Thoracic aorta (tissue), 2 donors: ENCODE data around the gene NCKAP5L. TPM values are rescaled to one million over a fixed set of nuclear protein-coding genes. Genes with fewer than 3 reads are reported as not detected.
"Not testable (repeated sequence)": the region's sequence is repeated elsewhere in the genome, so short reads cannot be mapped to it uniquely, and the experiment has no call there.

Experiments used
- ATAC-seq: fragments of 150-250 bp; one replicate; pipeline ENCODE4 v1.8.0; 2017; ENCODE audit warnings: low read depth; ENCODE audit not compliant: insufficient number of reproducible peaks, low FRiP score
- DNase-seq: peaks from one replicate; pipeline ENCODE4 v3.0.0-alpha.2; 2020; ENCODE audit warnings: low spot score
- H3K27ac ChIP-seq, 2 donors: fragments of 200-600 bp; sonication (generic); 1 replicate in 1 of 2; 2 replicates in 1 of 2; pipeline ENCODE4 v1.5.1; 2016; ENCODE audit warnings: mild to moderate bottlenecking in 2 of 2, moderate library complexity in 2 of 2
- H3K27me3 ChIP-seq: fragments of 200-600 bp; sonication (generic); replicated peaks from 2 replicates; pipeline ENCODE4 v1.6.0; 2016; ENCODE audit warnings: mild to moderate bottlenecking; ENCODE audit not compliant: insufficient read depth
- H3K36me3 ChIP-seq: fragments of 200-600 bp; sonication (generic); one replicate; pipeline ENCODE4 v1.5.1; 2016
- H3K4me1 ChIP-seq, 2 donors: fragments of 200-600 bp; sonication (generic); 1 replicate in 1 of 2; 2 replicates in 1 of 2; pipeline versions ENCODE4 v1.5.1 to v1.6.0; 2016; ENCODE audit warnings: low read depth in 2 of 2, mild to moderate bottlenecking in 1 of 2; ENCODE audit not compliant: control insufficient read depth in 1 of 2
- H3K4me3 ChIP-seq: fragments of 200-600 bp; sonication (generic); 2 replicates; pipeline ENCODE4 v1.5.1; 2016; ENCODE audit warnings: mild to moderate bottlenecking
- H3K9me3 ChIP-seq: fragments of 200-600 bp; sonication (generic); 2 replicates; pipeline ENCODE4 v1.5.1; 2016
- total RNA-seq, 2 donors: library from RNA; depleted of rRNA; stranded (reverse); fragments of >200 nt; gene quantifications; one replicate each; pipeline versions ENCODE4 v1.1.0 to v1.2.3, GENCODE V29; 2016
- TF ChIP-seq, protein P1 (sequence below): fragments of 200-600 bp; sonication (generic); IDR thresholded peaks from one replicate; pipeline ENCODE4 v1.5.1; 2019; ENCODE audit warnings: antibody characterized with exemption

The NCKAP5L gene
- total RNA-seq, 2 donors from 2014 or later, result 34.9 to 38.0 TPM

GRCh38 chr12:49874142-49874897, 46.1 kb upstream of the NCKAP5L start:
- no peak for ATAC-seq

DNA sequence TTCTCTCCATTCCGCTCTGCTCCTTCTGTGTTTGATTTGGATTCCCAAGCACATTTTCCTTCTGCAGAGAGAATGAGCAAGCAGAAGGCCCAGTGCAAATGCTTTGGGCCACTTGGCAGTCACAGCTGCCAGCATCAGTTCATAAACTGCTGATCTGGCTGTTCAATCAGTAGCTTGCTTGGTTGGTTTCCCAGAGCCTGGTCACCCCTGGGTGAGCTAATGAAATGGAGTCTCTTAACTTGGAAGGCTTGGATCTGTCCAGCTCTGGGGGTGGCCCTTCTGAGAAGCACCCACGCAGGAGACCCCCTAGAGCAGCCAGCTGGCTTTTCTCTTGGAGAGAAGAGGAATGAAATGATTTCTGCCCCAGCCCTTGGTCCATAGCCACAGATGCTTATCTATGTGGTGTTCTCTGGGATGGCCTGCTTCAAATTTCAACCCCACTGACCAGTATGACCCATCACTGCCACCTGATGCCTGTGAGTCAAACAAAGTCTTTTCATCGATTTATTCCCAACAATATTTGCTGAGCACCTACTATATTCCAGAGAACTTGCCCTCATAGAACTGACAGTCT, 45.2 kb upstream of the NCKAP5L start:
- Histone ChIP-seq H3K27me3 (no peaks in the 10 kb centered on the region), H3K4me3 (no peak overlapping the region), H3K9me3 (no peaks in the 10 kb centered on the region), H3K36me3 (no peaks in the 10 kb centered on the region), H3K4me1 (peaks cover 9 to 15% of the 10 kb centered on the region in 2 donors), H3K27ac (no peak overlapping the region)
- DNase-seq (no peak), ATAC-seq (no peak)
- TF ChIP-seq, protein P1, sequence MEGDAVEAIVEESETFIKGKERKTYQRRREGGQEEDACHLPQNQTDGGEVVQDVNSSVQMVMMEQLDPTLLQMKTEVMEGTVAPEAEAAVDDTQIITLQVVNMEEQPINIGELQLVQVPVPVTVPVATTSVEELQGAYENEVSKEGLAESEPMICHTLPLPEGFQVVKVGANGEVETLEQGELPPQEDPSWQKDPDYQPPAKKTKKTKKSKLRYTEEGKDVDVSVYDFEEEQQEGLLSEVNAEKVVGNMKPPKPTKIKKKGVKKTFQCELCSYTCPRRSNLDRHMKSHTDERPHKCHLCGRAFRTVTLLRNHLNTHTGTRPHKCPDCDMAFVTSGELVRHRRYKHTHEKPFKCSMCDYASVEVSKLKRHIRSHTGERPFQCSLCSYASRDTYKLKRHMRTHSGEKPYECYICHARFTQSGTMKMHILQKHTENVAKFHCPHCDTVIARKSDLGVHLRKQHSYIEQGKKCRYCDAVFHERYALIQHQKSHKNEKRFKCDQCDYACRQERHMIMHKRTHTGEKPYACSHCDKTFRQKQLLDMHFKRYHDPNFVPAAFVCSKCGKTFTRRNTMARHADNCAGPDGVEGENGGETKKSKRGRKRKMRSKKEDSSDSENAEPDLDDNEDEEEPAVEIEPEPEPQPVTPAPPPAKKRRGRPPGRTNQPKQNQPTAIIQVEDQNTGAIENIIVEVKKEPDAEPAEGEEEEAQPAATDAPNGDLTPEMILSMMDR, result no peak

More at GRCh38 chr12:49874142-49874897, 46.1 kb upstream of the NCKAP5L start:
- H3K9me3 ChIP-seq, result no peaks in the 10 kb centered on the region
- TF ChIP-seq, protein P1, result no peak
- peaks cover 0 to 7% of the 10 kb centered on the region in 2 donors for H3K4me1 ChIP-seq
- H3K27me3 ChIP-seq, result no peaks in the 10 kb centered on the region
- no peak overlapping the region for H3K4me3 ChIP-seq
- no peak for DNase-seq
- no peak overlapping the region for H3K27ac ChIP-seq
- no peaks in the 10 kb centered on the region for H3K36me3 ChIP-seq

DNA sequence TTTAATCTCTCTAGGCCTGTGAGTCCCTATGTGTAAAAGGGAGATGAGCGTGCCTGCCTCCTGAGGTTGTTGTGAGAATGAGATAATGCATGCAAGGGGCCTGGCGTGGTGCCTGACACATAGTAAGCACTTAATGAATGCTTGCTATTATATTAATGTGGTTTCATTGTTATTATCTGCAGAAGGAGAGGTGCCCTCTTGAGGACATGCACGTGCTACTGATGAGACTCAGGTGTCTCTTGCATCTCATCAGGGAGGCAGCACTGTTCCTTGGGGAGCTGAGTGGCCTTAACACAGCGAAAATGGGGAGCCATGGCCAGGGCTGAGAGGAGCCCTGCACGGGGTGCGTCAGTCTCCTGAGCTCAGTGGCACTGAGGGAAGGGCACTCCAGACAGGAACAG, 44.6 kb upstream of the NCKAP5L start:
- ATAC-seq, result no peak
- no peak for DNase-seq
- TF ChIP-seq, protein P1, result no peak

GRCh38 chr12:49872381-49872780, 44.2 kb upstream of the NCKAP5L start:
- H3K4me3 ChIP-seq, result no peak overlapping the region
- peaks cover 9 to 26% of the 10 kb centered on the region in 2 donors for H3K4me1 ChIP-seq
- H3K36me3 ChIP-seq, result no peaks in the 10 kb centered on the region
- no peak for ATAC-seq
- H3K27me3 ChIP-seq, result no peaks in the 10 kb centered on the region
- no peak for DNase-seq
- H3K9me3 ChIP-seq, result no peaks in the 10 kb centered on the region
- TF ChIP-seq, protein P1, result no peak
- H3K27ac ChIP-seq, result no peak overlapping the region

More for the DNA sequence above, 44.6 kb upstream of the NCKAP5L start:
- Histone ChIP-seq H3K27me3 (no peaks in the 10 kb centered on the region), H3K9me3 (no peaks in the 10 kb centered on the region), H3K36me3 (no peaks in the 10 kb centered on the region), H3K27ac (no peak overlapping the region), H3K4me3 (no peak overlapping the region), H3K4me1 (peaks cover 9 to 22% of the 10 kb centered on the region in 2 donors)

DNA sequence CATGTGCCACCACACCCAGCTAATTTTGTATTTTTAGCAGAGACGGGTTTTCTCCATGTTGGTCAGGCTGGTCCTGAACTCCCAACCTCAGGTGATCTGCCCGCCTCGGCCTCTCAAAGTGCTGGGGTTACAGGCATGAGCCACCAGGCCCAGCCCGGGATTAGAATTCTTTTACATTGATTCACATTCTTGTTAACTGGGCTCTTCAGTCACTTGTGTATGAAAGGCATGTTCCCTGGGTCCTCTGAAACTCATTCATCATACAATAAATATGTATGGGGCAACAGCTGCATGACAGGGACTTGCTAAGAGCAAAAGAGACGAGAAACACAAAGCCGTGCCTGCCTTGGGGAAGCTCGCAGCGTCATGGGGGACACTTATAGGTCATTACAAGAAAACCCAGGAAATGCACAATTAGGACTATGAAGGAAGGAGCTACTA, 43.6 kb upstream of the NCKAP5L start:
- H3K4me3 ChIP-seq, H3K27ac ChIP-seq, H3K36me3 ChIP-seq, H3K27me3 ChIP-seq, DNase-seq, H3K9me3 ChIP-seq, ATAC-seq: not testable (repeated sequence)
- peaks cover 9 to 28% of the 10 kb centered on the region in 2 donors for H3K4me1 ChIP-seq
